Loucy (cell line): ENCODE data around the gene LRRC58.
"Not testable (repeated sequence)": the region's sequence is repeated elsewhere in the genome, so short reads cannot be mapped to it uniquely, and the experiment has no call there.

Experiments used
- H2AFZ ChIP-seq: fragments of 200-600 bp; sonication (generic); 2 replicates; pipeline ENCODE4 v1.6.0; 2016; ENCODE audit warnings: antibody characterized with exemption, mild to moderate bottlenecking, low read length, moderate library complexity
- H3F3A ChIP-seq: fragments of 200-600 bp; 2 replicates; pipeline ENCODE4 v1.6.0; 2016; ENCODE audit warnings: antibody characterized with exemption, low read depth, mild to moderate bottlenecking
- H3K27me3 ChIP-seq: fragments of 200-600 bp; sonication (generic); 2 replicates; pipeline ENCODE4 v1.6.1; 2014; ENCODE audit warnings: low read length, mild to moderate bottlenecking; ENCODE audit not compliant: insufficient read depth, poor library complexity, severe bottlenecking
- H3K36me3 ChIP-seq: fragments of 200-600 bp; sonication (generic); 2 replicates; pipeline ENCODE4 v1.6.1; 2016; ENCODE audit warnings: low read length; ENCODE audit not compliant: insufficient read depth
- H3K4me1 ChIP-seq: fragments of 200-600 bp; sonication (generic); 2 replicates; pipeline ENCODE4 v1.5.1; 2014; ENCODE audit warnings: low read length, mild to moderate bottlenecking; ENCODE audit not compliant: insufficient read depth, poor library complexity, severe bottlenecking
- H3K4me2 ChIP-seq: fragments of 200-600 bp; sonication (generic); 2 replicates; pipeline ENCODE4 v1.6.0; 2014; ENCODE audit warnings: antibody characterized with exemption, low read length, low read depth, mild to moderate bottlenecking; ENCODE audit not compliant: poor library complexity, severe bottlenecking
- H3K4me3 ChIP-seq: fragments of 200-600 bp; sonication (generic); 2 replicates; pipeline ENCODE4 v1.5.1; 2014; ENCODE audit warnings: low read length, mild to moderate bottlenecking, mixed read lengths; ENCODE audit not compliant: poor library complexity, severe bottlenecking
- H3K79me2 ChIP-seq: fragments of 200-600 bp; sonication (generic); 2 replicates; pipeline ENCODE4 v1.6.1; 2014; ENCODE audit warnings: low read length; ENCODE audit not compliant: insufficient read depth
- H3K9ac ChIP-seq: fragments of 200-600 bp; sonication (generic); 2 replicates; pipeline ENCODE4 v1.6.0; 2014; ENCODE audit warnings: mild to moderate bottlenecking, low read depth, low read length, moderate library complexity; ENCODE audit not compliant: poor library complexity, severe bottlenecking
- H3K9me2 ChIP-seq: fragments of 200-600 bp; sonication (generic); replicated peaks from 2 replicates; pipeline ENCODE4 v1.6.1; 2016; ENCODE audit warnings: low read depth, low read length, mixed read lengths
- H3K9me3 ChIP-seq: fragments of 200-600 bp; sonication (generic); 2 replicates; pipeline ENCODE4 v1.6.1; 2014; ENCODE audit warnings: mild to moderate bottlenecking, antibody characterized with exemption, low read length, low read depth; ENCODE audit not compliant: insufficient read depth
- H4K20me1 ChIP-seq: fragments of 200-600 bp; sonication (generic); 2 replicates; pipeline ENCODE4 v1.6.0; 2014; ENCODE audit warnings: antibody characterized with exemption, low read length, mild to moderate bottlenecking; ENCODE audit not compliant: insufficient read depth, poor library complexity, severe bottlenecking
- EZH2phosphoT487 ChIP-seq: fragments of 200-600 bp; IDR thresholded peaks from 2 replicates; pipeline ENCODE4 v1.6.1; 2018; ENCODE audit warnings: antibody characterized with exemption, mild to moderate bottlenecking, moderate library complexity, borderline replicate concordance
- TF ChIP-seq, protein P1 (sequence below): fragments of 200-600 bp; sonication (generic); conservative IDR thresholded peaks from 2 replicates; pipeline ENCODE4 v1.5.1; 2014; ENCODE audit warnings: mild to moderate bottlenecking, antibody characterized with exemption, low read length

LRRC58 gene

DNA sequence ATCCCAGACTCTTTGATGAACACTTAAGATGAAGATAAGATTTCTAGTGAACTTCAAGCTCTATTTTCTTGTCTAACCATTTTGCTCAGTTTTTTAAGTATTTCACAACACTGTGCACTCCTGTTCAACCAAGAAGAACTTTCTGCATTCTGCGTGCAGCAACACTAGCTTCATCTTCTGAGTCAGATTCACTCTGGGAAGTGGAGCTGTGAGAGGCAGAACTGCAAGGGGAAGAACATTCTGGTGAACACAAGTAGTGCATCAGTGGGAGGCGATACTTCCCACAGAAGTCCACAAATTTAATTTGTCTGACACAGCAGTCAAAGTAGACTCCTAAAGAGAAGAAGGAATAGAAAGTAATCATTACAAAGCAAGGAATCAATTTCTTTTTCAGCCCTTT, 18.1 kb downstream of the LRRC58 start:
- TF ChIP-seq EZH2phosphoT487: no peak
- TF ChIP-seq, protein P1, sequence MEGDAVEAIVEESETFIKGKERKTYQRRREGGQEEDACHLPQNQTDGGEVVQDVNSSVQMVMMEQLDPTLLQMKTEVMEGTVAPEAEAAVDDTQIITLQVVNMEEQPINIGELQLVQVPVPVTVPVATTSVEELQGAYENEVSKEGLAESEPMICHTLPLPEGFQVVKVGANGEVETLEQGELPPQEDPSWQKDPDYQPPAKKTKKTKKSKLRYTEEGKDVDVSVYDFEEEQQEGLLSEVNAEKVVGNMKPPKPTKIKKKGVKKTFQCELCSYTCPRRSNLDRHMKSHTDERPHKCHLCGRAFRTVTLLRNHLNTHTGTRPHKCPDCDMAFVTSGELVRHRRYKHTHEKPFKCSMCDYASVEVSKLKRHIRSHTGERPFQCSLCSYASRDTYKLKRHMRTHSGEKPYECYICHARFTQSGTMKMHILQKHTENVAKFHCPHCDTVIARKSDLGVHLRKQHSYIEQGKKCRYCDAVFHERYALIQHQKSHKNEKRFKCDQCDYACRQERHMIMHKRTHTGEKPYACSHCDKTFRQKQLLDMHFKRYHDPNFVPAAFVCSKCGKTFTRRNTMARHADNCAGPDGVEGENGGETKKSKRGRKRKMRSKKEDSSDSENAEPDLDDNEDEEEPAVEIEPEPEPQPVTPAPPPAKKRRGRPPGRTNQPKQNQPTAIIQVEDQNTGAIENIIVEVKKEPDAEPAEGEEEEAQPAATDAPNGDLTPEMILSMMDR: no peak
- Histone ChIP-seq H3K9me3 (no peaks in the 10 kb centered on the region), H3K4me3 (no peak overlapping the region), H3K27me3 (no peaks in the 10 kb centered on the region), H3F3A (no peaks in the 10 kb centered on the region), H3K36me3 (peaks cover 78% of the 10 kb centered on the region), H4K20me1 (peaks cover 12% of the 10 kb centered on the region), H3K4me2 (no peak overlapping the region), H3K9ac (no peak overlapping the region), H3K79me2 (peaks cover 14% of the 10 kb centered on the region; the same call in 1 of the 2 replicates), H2AFZ (no peak overlapping the region), H3K4me1 (no peaks in the 10 kb centered on the region), H3K9me2 (no peaks in the 10 kb centered on the region)

DNA sequence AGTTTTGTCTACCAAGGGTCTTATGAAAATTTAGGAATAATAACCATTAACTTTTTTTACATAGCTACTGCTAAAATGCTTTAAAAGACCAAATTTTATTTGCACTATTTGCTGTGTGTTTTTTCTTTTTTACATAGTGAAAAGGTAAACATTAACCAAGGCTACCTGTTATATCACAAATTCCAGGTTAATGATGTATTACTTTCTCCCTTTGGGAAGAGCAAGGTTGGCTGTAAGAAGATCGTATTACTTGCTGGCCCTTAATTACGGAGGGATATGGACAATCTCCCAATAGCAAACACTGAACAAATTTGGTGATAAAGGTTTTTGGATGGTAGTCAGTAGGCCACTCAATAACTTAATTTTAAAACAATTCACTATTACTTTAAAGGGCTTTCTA, 22.4 kb downstream of the LRRC58 start:
- TF ChIP-seq, protein P1: no peak
- no peak for TF ChIP-seq EZH2phosphoT487
- Histone ChIP-seq H4K20me1 (no peaks in the 10 kb centered on the region), H3K4me3 (no peak overlapping the region), H3K9me2 (no peaks in the 10 kb centered on the region), H3K27me3 (no peaks in the 10 kb centered on the region), H3K36me3 (peaks cover 56% of the 10 kb centered on the region), H3K4me2 (no peak overlapping the region), H3K4me1 (no peaks in the 10 kb centered on the region), H3K9me3 (no peaks in the 10 kb centered on the region), H3K9ac (no peak overlapping the region), H2AFZ (no peak overlapping the region), H3F3A (no peaks in the 10 kb centered on the region), H3K79me2 (no peaks in the 10 kb centered on the region)

- peaks cover 32% of the 10 kb centered on the region for H3K36me3 ChIP-seq
- H3K4me2 ChIP-seq: no peak overlapping the region
- H3K9me2 ChIP-seq: no peaks in the 10 kb centered on the region
- no peaks in the 10 kb centered on the region for H3K27me3 ChIP-seq
- H3F3A ChIP-seq: no peaks in the 10 kb centered on the region
- H4K20me1 ChIP-seq: no peaks in the 10 kb centered on the region
- no peaks in the 10 kb centered on the region for H3K4me1 ChIP-seq
- no peak overlapping the region for H2AFZ ChIP-seq
- no peaks in the 10 kb centered on the region for H3K79me2 ChIP-seq
- no peak overlapping the region for H3K4me3 ChIP-seq
- no peak overlapping the region for H3K9ac ChIP-seq
- no peak for TF ChIP-seq EZH2phosphoT487
- TF ChIP-seq, protein P1: no peak
- H3K9me3 ChIP-seq: no peaks in the 10 kb centered on the region
Observed at GRCh38 chr3:120324190-120324589, 25.0 kb downstream of the LRRC58 start.

- H3K9me3 ChIP-seq, H3K4me3 ChIP-seq, H3K27me3 ChIP-seq, H4K20me1 ChIP-seq, H3K9ac ChIP-seq, H2AFZ ChIP-seq, H3K4me2 ChIP-seq, H3K79me2 ChIP-seq, H3K4me1 ChIP-seq, H3F3A ChIP-seq, H3K9me2 ChIP-seq: not testable (repeated sequence)
- H3K36me3 ChIP-seq: peaks cover 29% of the 10 kb centered on the region
Observed at GRCh38 chr3:120323761-120324160, 25.4 kb downstream of the LRRC58 start.
